HepG2 (cell line): Measurements from ENCODE around the gene TBCE. TPM values are rescaled to one million over a fixed set of nuclear protein-coding genes. Genes with fewer than 3 reads are reported as not detected.

Source experiments
- ATAC-seq: fragments of 200-7000 bp; cut with Tn5 transposase; 3 replicates; pipeline ENCODE4 v1.9.1; 2020; ENCODE audit warnings: mild to moderate bottlenecking, moderate library complexity
- BruUV-seq: library from RNA; stranded (reverse); fragments of 400-500 nt; replicated peaks from 2 replicates; lab custom pipeline; 2021; lab: Mats Ljungman, UMichigan
- CTCF ChIA-PET: fragments of 300-600 bp; formaldehyde crosslinking; extraction: SDS; loops from one replicate; lab custom pipeline; 2021; ENCODE audit warnings: low total read pairs, inconsistent platforms, low intra/inter-chr PET ratio; lab: Yijun Ruan, JAX
- POLR2A ChIA-PET: fragments of 350-600 bp; sonication (Branson Sonifier 250); formaldehyde crosslinking; loops from one replicate; lab custom pipeline; 2020; ENCODE audit warnings: antibody characterized with exemption, inconsistent platforms; lab: Yijun Ruan, JAX
- DNase-seq: peaks from one replicate; pipeline ENCODE4 v3.0.0-alpha.2; 2015; ENCODE audit warnings: low spot score
- FAIRE-seq: peaks from 3 replicates; lab custom pipeline; 2011; peaks lifted over from hg19 to GRCh38; lab: Jason Lieb, UNC
- H2AFZ ChIP-seq: one replicate; pipeline ENCODE4 v1.6.1; 2011; ENCODE audit warnings: low read length, inconsistent platforms
- H3K27ac ChIP-seq: fragments of 300-600 bp; 3 replicates; pipeline ENCODE4 v1.8.0; 2011; ENCODE audit warnings: mixed run types, mild to moderate bottlenecking, mixed read lengths, low read length, inconsistent platforms; ENCODE audit not compliant: insufficient read depth; ENCODE audit errors: extremely low read length
- H3K27me3 ChIP-seq, 2 experiments: fragments of 200-600 bp in 1 of 2; 2 replicates in 1 of 2; 3 replicates in 1 of 2; pipeline versions ENCODE4 v1.6.0 to v1.8.0; 2011; ENCODE audit warnings: low read length in 2 of 2, mild to moderate bottlenecking in 2 of 2, moderate library complexity in 2 of 2, inconsistent platforms in 1 of 2; ENCODE audit not compliant: insufficient read depth in 2 of 2, control insufficient read depth in 1 of 2
- H3K36me3 ChIP-seq, 2 experiments: fragments of 200-600 bp in 1 of 2; replicated peaks in 1 of 2; 2 replicates in 1 of 2; 3 replicates in 1 of 2; pipeline versions ENCODE4 v1.5.1 to v1.8.0; 2011; ENCODE audit warnings: low read length in 2 of 2, inconsistent platforms in 1 of 2; ENCODE audit not compliant: insufficient read depth in 2 of 2, control insufficient read depth in 1 of 2
- H3K4me1 ChIP-seq: 2 replicates; pipeline ENCODE4 v1.5.1; 2012; ENCODE audit warnings: low read length, inconsistent platforms; ENCODE audit not compliant: insufficient read depth
- H3K4me2 ChIP-seq: 2 replicates; pipeline ENCODE4 v1.6.0; 2011; ENCODE audit warnings: low read depth, low read length, inconsistent platforms
- H3K4me3 ChIP-seq, 3 experiments: fragments of 200-600 bp in 1 of 3; sonication (generic), shearing (Covaris generic) in 1 of 3; replicated peaks in 1 of 3; 2 replicates each; pipeline ENCODE4 v1.5.1; 2011 to 2016; ENCODE audit warnings: low read length in 3 of 3, inconsistent platforms in 2 of 3, low read depth in 2 of 3, mild to moderate bottlenecking in 2 of 3, control low read depth in 1 of 3, mixed read lengths in 1 of 3; ENCODE audit not compliant: insufficient read depth in 1 of 3
- H3K79me2 ChIP-seq: one replicate; pipeline ENCODE4 v1.6.1; 2011; ENCODE audit warnings: low read length, inconsistent platforms; ENCODE audit not compliant: insufficient read depth
- H3K9ac ChIP-seq: 2 replicates; pipeline ENCODE4 v1.6.0; 2011; ENCODE audit warnings: mild to moderate bottlenecking, low read depth, low read length, inconsistent platforms; ENCODE audit not compliant: insufficient read depth
- H3K9me3 ChIP-seq: 2 replicates; pipeline ENCODE4 v1.5.1; 2012; ENCODE audit warnings: mild to moderate bottlenecking, low read length
- H4K20me1 ChIP-seq: 2 replicates; pipeline ENCODE4 v1.6.0; 2011; ENCODE audit warnings: inconsistent platforms, mild to moderate bottlenecking, low read length, moderate library complexity; ENCODE audit not compliant: insufficient read depth
- HOXA9 ChIP-seq: sonication (generic); formaldehyde crosslinking; IDR thresholded peaks from 2 replicates; pipeline ENCODE4 v1.8.1; 2022; ENCODE audit warnings: missing genetic modification reagents, mild to moderate bottlenecking, moderate library complexity, borderline replicate concordance
- ISL2 ChIP-seq: sonication (generic); formaldehyde crosslinking; IDR thresholded peaks from 2 replicates; pipeline ENCODE4 v1.5.0; 2020; ENCODE audit warnings: missing genetic modification reagents
- KIAA2018 ChIP-seq: sonication (generic); formaldehyde crosslinking; IDR thresholded peaks from 2 replicates; pipeline ENCODE4 v1.5.0; 2020; ENCODE audit warnings: mild to moderate bottlenecking, missing genetic modification reagents, borderline replicate concordance
- NR2F1 ChIP-seq, 2 experiments: fragments of 450-650 bp in 1 of 2; formaldehyde crosslinking in 1 of 2; IDR thresholded peaks; 2 replicates each; pipeline versions ENCODE4 v1.5.0 to v1.6.1; 2016 to 2020; ENCODE audit warnings: mild to moderate bottlenecking in 1 of 2, missing compliant biosample characterization in 1 of 2, missing genetic modification reagents in 1 of 2, moderate library complexity in 1 of 2
- ZNF383 ChIP-seq: sonication (generic); formaldehyde crosslinking; IDR thresholded peaks from 2 replicates; pipeline ENCODE4 v1.4.0; 2020; ENCODE audit warnings: missing genetic modification reagents, mild to moderate bottlenecking, borderline replicate concordance
- WGBS: methylation state at CpG from one replicate; pipeline ENCODE4 v1.1.6; 2017; ENCODE audit warnings: low lambda C conversion rate; 5-methylcytosine and 5-hydroxymethylcytosine counted together
- in situ Hi-C: cut with HindIII; loops from 2 replicates; pipeline ENCODE4 v1.10.0; 2017; ENCODE audit warnings: low pct_unique_long_range_greater_than_20kb; ENCODE audit not compliant: extremely low pct_ligation_motif_present
- intact Hi-C: fragments of 100-400 bp; cut with micrococcal nuclease; formaldehyde crosslinking; loops from one replicate; pipeline ENCODE4 v1.10.0; 2022; ENCODE audit not compliant: unreplicated experiment
- polyA plus RNA-seq, 8 experiments: library from polyadenylated mRNA; depleted of rRNA in 3 of 8; stranded (reverse) in 7 of 8; unstranded in 1 of 8; fragments of >200 nt; fragmentation: Illumina TruSeq in 4 of 8; extraction: Trizol in 4 of 8; gene quantifications; 2 replicates each; pipeline versions ENCODE4 v1.2.1 to v1.2.3, GENCODE V29; 2011 to 2016; ENCODE audit warnings: low read depth in 4 of 8, missing spikeins in 1 of 8, mixed read lengths in 1 of 8; ENCODE audit not compliant: insufficient read depth in 1 of 8
- total RNA-seq, 5 experiments: library from RNA; depleted of rRNA; stranded (reverse); fragments of >200 nt; fragmentation: Illumina TruSeq; extraction: Trizol; gene quantifications; 2 replicates each; pipeline ENCODE4 v1.2.3, GENCODE V29; 2016; ENCODE audit warnings: low read depth in 1 of 5

TBCE gene
- total and polyA plus RNA-seq, 2 of the 13 experiments (the other 11 are each of a cell fraction or from before 2014, with no cell fraction given) = 25.6 to 31.1 TPM

GRCh38 chr1:235410467-235410866 lies 43.2 kb downstream of the TBCE start:
- intact Hi-C loops = loop anchor here (10.0 kb wide), 1 partner anchor 926 kb away; no protein-coding TSS in a partner anchor
- H3K27me3 ChIP-seq = no peaks in the 10 kb centered on the region
- ATAC-seq (no peak), DNase-seq (no peak), FAIRE-seq (no peak)
- no TSS peak for BruUV-seq
- H3K4me2 ChIP-seq = no peak overlapping the region
- H3K79me2 ChIP-seq = peaks cover 10% of the 10 kb centered on the region
- ChIA-PET POLR2A (interaction anchor here (1.9 to 2.4 kb wide), 2 partner anchors 43 to 250 kb away, joined by 6 to 12 read pairs; partner anchors contain the start of genes RBM34 and TBCE), CTCF (no interaction called here)
- WGBS = 91% methylated on average over 5 of the region's 5 CpGs
- H3K4me1 ChIP-seq = peaks cover 79% of the 10 kb centered on the region
- no peak for TF ChIP-seq ISL2 (CRISPR knock-in tag)
- TF ChIP-seq NR2F1 (CRISPR knock-in tag; IDR thresholded peaks at IDR 0.05) = peak in 1 of 2 experiments; percentile 26; a peak in 1 of 4 replicates
- H3K36me3 ChIP-seq = peaks cover 0 to 6% of the 10 kb centered on the region in 2 experiments; a peak in 3 of 5 replicates
- peak overlapping the region; percentile 99 for H3K27ac ChIP-seq
- H4K20me1 ChIP-seq = no peaks in the 10 kb centered on the region
- no peaks in the 10 kb centered on the region for H3K9me3 ChIP-seq
- H2AFZ ChIP-seq = no peak overlapping the region
- in situ Hi-C loops = no loop called here
- no peak overlapping the region for H3K4me3 ChIP-seq
- no peak overlapping the region for H3K9ac ChIP-seq

DNA sequence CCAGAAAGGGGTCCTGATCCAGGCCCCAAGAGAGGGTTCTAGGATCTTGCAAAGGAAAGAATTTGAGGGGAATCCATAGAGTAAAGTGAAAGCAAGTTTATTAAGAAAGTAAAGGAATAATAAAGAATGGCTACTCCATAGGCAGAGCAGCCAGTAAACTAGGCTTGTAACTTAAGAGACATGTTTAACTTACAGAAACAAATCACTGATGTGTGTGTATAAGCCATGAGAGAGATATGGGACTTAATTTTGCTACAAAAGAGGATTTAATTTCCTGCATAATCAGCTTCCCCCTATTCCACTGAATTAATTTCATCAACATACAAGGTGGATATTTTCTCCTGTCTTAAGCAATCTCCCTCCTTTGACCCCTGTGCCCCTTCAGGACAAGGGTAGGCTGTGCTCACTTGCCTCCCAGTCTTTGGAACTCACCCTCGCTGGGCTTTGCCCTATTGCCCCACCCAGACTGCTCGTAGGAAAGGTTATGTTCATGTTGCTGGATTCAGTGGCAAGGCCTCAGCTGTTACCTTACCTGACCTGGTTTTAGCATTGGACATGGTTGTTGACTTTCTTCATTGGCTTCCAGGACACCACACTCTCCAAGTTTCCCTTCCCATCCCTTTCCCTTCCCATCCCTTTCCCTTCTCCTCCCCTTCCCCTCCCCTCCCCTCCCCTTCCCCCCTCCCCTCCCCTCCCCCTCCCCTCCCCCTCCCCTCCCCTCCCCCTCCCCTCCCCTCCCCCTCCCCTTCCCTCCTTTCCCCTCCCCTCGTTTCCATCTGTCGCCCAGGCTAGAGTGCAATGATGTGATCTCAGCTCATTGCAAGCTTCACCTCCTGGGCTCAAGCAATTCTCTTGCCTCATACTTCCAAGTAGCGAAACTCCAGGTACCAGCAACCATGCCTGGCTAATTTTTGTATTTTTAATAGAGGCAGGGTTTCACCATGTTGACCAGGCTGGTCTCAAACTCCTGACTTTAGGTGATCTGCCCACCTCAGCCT lies 44.6 kb downstream of the TBCE start:
- CTCF ChIA-PET = no interaction called here
- peak; percentile 56 for FAIRE-seq
- in situ Hi-C loops (no loop called here), intact Hi-C loops (loop anchor here (10.0 kb wide), 1 partner anchor 927 kb away; no protein-coding TSS in a partner anchor)
- peaks cover 80% of the 10 kb centered on the region for H3K4me1 ChIP-seq
- POLR2A ChIA-PET = interaction anchor here (1.0 to 2.2 kb wide), 3 partner anchors 9 to 84 kb away, joined by 4 to 6 read pairs (median 5); partner anchors contain the start of genes ARID4B, GGPS1 and TBCE
- H2AFZ ChIP-seq = no peak overlapping the region
- BruUV-seq = no TSS peak
- peak overlapping the region; percentile 10 for H3K9ac ChIP-seq
- 55% methylated on average over 5 of the region's 5 CpGs for WGBS
- H3K36me3 ChIP-seq = peaks cover 0 to 6% of the 10 kb centered on the region in 2 experiments; a peak in 3 of 5 replicates
- H3K9me3 ChIP-seq = no peaks in the 10 kb centered on the region
- no peaks in the 10 kb centered on the region for H3K27me3 ChIP-seq
- peak; percentile 64 for ATAC-seq
- peak overlapping the region; percentile 99 for H3K27ac ChIP-seq
- peak overlapping the region; percentile 52 for H3K4me2 ChIP-seq
- peak overlapping the region in 1 of 3 experiments; percentile 4; a peak in 2 of 6 replicates for H3K4me3 ChIP-seq
- H4K20me1 ChIP-seq = no peaks in the 10 kb centered on the region
- H3K79me2 ChIP-seq = peaks cover 4% of the 10 kb centered on the region
- DNase-seq = peak; percentile 80
- TF ChIP-seq KIAA2018 (CRISPR knock-in tag) (no peak), HOXA9 (CRISPR knock-in tag) (no peak), ZNF383 (CRISPR knock-in tag) (no peak)
